Nephron progenitor cell (in vitro differentiated cells): ENCODE measurements around the gene ARHGAP26.
A peak's percentile ranks its signal among the peaks of the same experiment; 100 is the strongest.

Experiments
- DNase-seq: peaks from one replicate; pipeline ENCODE4 v3.0.0; 2021
- H3K27ac Mint-ChIP-seq: 2 replicates; pipeline ENCODE4 v1.8.0; 2021; ENCODE audit warnings: mild to moderate bottlenecking, moderate library complexity, mixed read lengths
- H3K27me3 Mint-ChIP-seq: 2 replicates; pipeline ENCODE4 v1.8.0; 2021; ENCODE audit warnings: mild to moderate bottlenecking, low read depth, mixed read lengths; ENCODE audit not compliant: poor library complexity
- H3K36me3 Mint-ChIP-seq: 2 replicates; pipeline ENCODE4 v1.8.0; 2021; ENCODE audit warnings: low read depth, mixed read lengths
- H3K4me1 Mint-ChIP-seq: 2 replicates; pipeline ENCODE4 v1.8.0; 2021; ENCODE audit warnings: mixed read lengths
- H3K4me3 Mint-ChIP-seq: 2 replicates; pipeline ENCODE4 v1.8.0; 2021; ENCODE audit warnings: mild to moderate bottlenecking, moderate library complexity, mixed read lengths
- H3K9me3 Mint-ChIP-seq: 2 replicates; pipeline ENCODE4 v1.8.0; 2021; ENCODE audit warnings: mild to moderate bottlenecking, moderate library complexity, mixed read lengths
- TF ChIP-seq, protein P1 (sequence below): fragments of 200-600 bp; sonication (generic); IDR thresholded peaks from 2 replicates; pipeline ENCODE4 v1.5.0; 2021; ENCODE audit warnings: antibody characterized with exemption

ARHGAP26 gene

DNA sequence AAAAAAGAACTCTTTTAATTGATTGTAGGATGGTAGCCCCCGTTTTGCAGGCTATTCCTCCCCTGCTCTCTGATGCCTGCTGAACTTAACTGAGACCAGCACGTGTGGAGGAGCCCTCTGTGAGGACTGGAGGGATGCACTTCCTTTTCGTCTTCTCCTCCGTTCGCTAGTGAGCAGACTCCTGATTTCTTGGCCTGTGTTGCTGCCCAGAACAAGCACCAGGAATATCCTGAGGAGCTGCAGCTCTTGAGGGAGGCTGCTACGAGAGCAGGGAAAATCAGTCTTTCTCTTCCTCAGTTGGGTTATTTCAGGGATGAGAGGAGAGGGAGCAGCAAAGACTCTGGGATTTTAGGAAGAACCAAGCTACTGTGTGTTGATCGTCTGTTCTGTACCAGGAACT, 74.7 kb downstream of the ARHGAP26 start:
- TF ChIP-seq, protein P1, sequence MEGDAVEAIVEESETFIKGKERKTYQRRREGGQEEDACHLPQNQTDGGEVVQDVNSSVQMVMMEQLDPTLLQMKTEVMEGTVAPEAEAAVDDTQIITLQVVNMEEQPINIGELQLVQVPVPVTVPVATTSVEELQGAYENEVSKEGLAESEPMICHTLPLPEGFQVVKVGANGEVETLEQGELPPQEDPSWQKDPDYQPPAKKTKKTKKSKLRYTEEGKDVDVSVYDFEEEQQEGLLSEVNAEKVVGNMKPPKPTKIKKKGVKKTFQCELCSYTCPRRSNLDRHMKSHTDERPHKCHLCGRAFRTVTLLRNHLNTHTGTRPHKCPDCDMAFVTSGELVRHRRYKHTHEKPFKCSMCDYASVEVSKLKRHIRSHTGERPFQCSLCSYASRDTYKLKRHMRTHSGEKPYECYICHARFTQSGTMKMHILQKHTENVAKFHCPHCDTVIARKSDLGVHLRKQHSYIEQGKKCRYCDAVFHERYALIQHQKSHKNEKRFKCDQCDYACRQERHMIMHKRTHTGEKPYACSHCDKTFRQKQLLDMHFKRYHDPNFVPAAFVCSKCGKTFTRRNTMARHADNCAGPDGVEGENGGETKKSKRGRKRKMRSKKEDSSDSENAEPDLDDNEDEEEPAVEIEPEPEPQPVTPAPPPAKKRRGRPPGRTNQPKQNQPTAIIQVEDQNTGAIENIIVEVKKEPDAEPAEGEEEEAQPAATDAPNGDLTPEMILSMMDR, result no peak
- peaks cover 30% of the 10 kb centered on the region for H3K4me1 Mint-ChIP-seq
- H3K27me3 Mint-ChIP-seq, result peaks cover 23% of the 10 kb centered on the region
- no peaks in the 10 kb centered on the region for H3K9me3 Mint-ChIP-seq
- no peak overlapping the region for H3K4me3 Mint-ChIP-seq
- DNase-seq, result no peak
- H3K36me3 Mint-ChIP-seq, result no peaks in the 10 kb centered on the region
- no peak overlapping the region for H3K27ac Mint-ChIP-seq

DNA sequence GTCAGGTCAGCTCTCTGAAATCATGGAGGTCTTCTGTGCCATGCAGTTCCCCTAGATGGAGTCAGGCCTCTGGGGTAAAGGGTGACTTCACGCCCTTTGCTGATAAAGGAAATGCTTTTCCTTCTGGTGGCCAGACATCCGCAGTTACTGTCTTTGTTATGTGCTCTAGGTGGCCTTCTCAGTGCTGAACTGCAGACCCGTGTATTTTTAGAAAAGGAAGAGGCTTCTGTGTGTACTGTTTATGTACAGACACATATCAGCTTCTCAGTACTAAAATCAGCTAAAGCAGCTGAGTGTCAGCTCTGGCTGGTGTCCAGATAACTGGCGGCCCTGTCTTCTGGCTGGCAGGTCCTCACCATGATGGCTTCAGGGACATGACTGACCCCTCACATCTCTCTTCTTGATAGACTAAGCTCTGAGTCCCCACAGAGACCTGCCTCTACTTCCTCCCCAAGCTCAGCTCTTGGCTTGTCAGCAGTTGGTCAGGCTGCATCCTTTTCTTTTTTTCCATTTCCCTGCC, 75.3 kb downstream of the ARHGAP26 start:
- Mint-ChIP-seq H3K9me3 (no peaks in the 10 kb centered on the region), H3K36me3 (no peaks in the 10 kb centered on the region), H3K27me3 (peaks cover 23% of the 10 kb centered on the region), H3K4me3 (no peak overlapping the region), H3K27ac (peak overlapping the region; percentile 7), H3K4me1 (peaks cover 34% of the 10 kb centered on the region)
- no peak for DNase-seq
- TF ChIP-seq, protein P1, result no peak

DNA sequence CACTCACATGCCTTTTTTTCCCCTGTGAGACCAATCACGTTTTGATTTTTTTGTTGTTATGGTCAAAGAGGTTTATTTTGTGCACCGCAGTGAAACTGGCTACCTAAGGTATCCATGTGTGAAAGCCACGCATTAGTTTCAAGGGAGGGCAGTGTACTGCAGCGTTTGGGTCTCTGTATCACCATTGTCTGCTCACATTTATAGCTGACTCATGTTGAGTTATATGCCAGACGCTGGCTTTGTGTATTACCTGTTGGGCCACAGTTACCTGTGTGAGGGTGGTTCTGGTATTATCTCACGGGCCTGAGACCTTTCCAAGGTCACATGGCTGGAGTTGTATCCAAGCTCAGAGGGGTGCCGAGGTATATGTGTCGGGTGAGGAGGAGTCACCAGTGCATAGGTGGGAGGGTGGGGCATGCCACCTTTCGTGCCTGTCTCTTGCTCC, 75.8 kb downstream of the ARHGAP26 start:
- peaks cover 23% of the 10 kb centered on the region for H3K27me3 Mint-ChIP-seq
- H3K4me1 Mint-ChIP-seq, result peaks cover 33% of the 10 kb centered on the region
- no peaks in the 10 kb centered on the region for H3K9me3 Mint-ChIP-seq
- no peak for DNase-seq
- H3K27ac Mint-ChIP-seq, result peak overlapping the region; percentile 7
- H3K36me3 Mint-ChIP-seq, result no peaks in the 10 kb centered on the region
- no peak overlapping the region for H3K4me3 Mint-ChIP-seq
- TF ChIP-seq, protein P1, result no peak

DNA sequence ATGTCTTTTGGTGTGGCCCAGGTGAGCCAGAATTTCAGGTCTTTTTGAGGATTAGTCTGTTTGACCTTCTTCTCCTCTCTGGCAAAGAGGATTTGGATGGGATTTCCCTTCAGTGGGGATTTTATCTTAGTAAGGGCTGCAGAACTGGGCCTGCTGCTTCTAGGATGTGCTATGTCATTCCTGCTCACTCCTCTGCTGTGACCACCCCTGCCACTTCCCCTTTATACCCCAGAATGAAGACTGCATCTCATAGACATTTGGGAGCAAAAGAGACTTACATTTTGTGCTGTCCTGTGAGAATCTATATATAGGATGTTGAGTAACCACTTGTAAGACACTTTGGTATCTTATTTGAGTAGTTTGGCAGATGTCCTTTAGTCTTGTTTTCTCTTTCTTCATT, 76.2 kb downstream of the ARHGAP26 start:
- Mint-ChIP-seq H3K4me3 (no peak overlapping the region), H3K4me1 (peaks cover 28% of the 10 kb centered on the region), H3K9me3 (no peaks in the 10 kb centered on the region), H3K27ac (no peak overlapping the region), H3K27me3 (peaks cover 21% of the 10 kb centered on the region), H3K36me3 (no peaks in the 10 kb centered on the region)
- no peak for DNase-seq
- TF ChIP-seq, protein P1, result no peak

DNA sequence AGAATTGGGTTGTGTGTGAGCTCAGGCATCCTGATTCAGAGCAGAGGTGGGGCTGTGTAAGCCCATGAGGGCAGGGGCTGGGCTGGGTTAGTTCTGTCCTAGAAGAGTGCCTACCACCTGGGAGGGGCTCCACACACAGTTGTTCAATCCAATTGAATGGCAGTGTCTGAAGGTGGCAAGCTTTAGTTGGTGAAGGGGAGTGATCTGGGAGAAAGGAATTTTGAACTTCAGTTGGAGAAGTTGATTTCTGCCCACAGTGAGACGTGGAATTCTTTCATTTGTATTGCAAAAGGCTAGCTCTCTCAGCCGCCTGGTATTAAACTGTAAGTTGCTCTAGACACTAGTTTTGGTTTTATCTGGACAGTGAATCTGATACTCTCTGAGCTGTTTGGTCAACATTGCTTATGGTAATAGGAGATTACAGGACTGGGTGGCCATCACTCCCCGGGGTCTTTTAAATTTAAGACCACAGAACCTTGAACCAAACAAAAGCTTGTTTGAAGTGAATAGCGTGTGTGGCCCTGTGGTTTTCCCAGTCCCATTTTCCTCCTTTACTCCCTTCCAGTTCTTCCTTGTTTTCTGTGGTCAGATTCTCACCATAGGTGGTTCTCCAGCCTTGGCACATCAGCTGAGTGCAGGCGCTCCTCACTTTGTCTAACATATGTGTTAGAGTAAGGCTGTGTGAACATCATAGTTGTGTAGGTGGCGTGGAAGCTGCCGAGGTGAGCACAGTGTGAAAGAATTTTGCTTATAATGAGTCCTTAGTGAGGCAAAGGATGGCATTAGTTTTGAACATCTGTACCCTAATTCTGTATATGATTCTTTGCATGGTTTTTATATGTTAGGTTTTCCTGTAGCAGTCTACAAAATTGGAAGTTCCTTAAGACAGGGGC, 78.0 kb downstream of the ARHGAP26 start:
- Mint-ChIP-seq H3K9me3 (no peaks in the 10 kb centered on the region), H3K27me3 (peaks cover 21% of the 10 kb centered on the region), H3K36me3 (no peaks in the 10 kb centered on the region), H3K4me3 (no peak overlapping the region), H3K4me1 (peaks cover 25% of the 10 kb centered on the region), H3K27ac (no peak overlapping the region)
- DNase-seq, result no peak
- TF ChIP-seq, protein P1, result no peak
